Measurements from ENCODE around the gene TTC39C.

DNA sequence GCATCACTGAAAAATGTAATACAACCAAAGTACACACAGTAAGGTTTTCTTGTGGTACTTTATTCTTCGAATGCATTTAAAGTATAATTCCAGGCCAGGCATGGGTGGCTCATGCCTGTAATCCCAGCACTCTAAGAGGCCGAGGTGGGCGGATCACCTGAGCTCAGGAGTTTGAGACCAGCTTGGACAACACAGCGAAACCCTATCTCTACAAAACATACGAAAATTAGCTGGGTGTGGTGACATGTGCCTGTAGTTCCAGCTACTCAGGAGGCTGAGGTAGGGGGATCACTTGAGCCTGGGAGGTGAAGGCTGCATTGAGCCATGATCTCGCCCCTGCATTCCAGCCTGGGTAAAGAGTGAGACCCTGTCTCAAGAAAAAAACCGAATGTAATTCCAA, 3.9 kb upstream of the TTC39C start:
- TF ChIP-seq, protein P1, sequence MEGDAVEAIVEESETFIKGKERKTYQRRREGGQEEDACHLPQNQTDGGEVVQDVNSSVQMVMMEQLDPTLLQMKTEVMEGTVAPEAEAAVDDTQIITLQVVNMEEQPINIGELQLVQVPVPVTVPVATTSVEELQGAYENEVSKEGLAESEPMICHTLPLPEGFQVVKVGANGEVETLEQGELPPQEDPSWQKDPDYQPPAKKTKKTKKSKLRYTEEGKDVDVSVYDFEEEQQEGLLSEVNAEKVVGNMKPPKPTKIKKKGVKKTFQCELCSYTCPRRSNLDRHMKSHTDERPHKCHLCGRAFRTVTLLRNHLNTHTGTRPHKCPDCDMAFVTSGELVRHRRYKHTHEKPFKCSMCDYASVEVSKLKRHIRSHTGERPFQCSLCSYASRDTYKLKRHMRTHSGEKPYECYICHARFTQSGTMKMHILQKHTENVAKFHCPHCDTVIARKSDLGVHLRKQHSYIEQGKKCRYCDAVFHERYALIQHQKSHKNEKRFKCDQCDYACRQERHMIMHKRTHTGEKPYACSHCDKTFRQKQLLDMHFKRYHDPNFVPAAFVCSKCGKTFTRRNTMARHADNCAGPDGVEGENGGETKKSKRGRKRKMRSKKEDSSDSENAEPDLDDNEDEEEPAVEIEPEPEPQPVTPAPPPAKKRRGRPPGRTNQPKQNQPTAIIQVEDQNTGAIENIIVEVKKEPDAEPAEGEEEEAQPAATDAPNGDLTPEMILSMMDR (IDR thresholded peaks at IDR 0.05), result no peak
- no peak for TF ChIP-seq EP300 (IDR thresholded peaks at IDR 0.05)
